ENCODE results near the gene PDZRN4. TPM values are rescaled to one million over a fixed set of nuclear protein-coding genes. Genes with fewer than 3 reads are reported as not detected.

Gene PDZRN4
- total RNA-seq, 4 donors from 2014 or later, result 0.54 to 2.9 (median 1.1) TPM

- no peak for DNase-seq
- H3K27me3 ChIP-seq, result no peaks in the 10 kb centered on the region
- no peak overlapping the region for H3K27ac ChIP-seq
- no peaks in the 10 kb centered on the region for H3K36me3 ChIP-seq
- no peak for TF ChIP-seq CTCF (IDR thresholded peaks at IDR 0.05)
- TF ChIP-seq POLR2A (IDR thresholded peaks at IDR 0.05), result no peak
- no peaks in the 10 kb centered on the region for H3K9me3 ChIP-seq
- intact Hi-C loops (cut with DNase I), result no loop called here
- H3K4me3 ChIP-seq (replicated peaks in 1 of 3), result no peak overlapping the region
- H3K4me1 ChIP-seq, result no peaks in the 10 kb centered on the region
Measured at GRCh38 chr12:41362931-41363330, 174.8 kb downstream of the PDZRN4 start.

- no peak for TF ChIP-seq POLR2A (IDR thresholded peaks at IDR 0.05)
- no peak for TF ChIP-seq CTCF (IDR thresholded peaks at IDR 0.05)
- DNase-seq, result no peak
- Histone ChIP-seq H3K36me3 (no peaks in the 10 kb centered on the region), H3K27me3 (no peaks in the 10 kb centered on the region), H3K27ac (no peak overlapping the region), H3K9me3 (no peaks in the 10 kb centered on the region), H3K4me1 (no peaks in the 10 kb centered on the region), H3K4me3 (replicated peaks in 1 of 3) (no peak overlapping the region)
- intact Hi-C loops (cut with DNase I), result no loop called here
- 91 to 93% methylated on average over 1 of the region's 1 CpG for WGBS, 2 donors
Measured at GRCh38 chr12:41364211-41364610, 176.1 kb downstream of the PDZRN4 start.

- no peak overlapping the region for H3K27ac ChIP-seq
- no peaks in the 10 kb centered on the region for H3K4me1 ChIP-seq
- intact Hi-C loops (cut with DNase I), result no loop called here
- H3K36me3 ChIP-seq, result no peaks in the 10 kb centered on the region
- H3K4me3 ChIP-seq (replicated peaks in 1 of 3), result no peak overlapping the region
- no peak for DNase-seq
- no peaks in the 10 kb centered on the region for H3K9me3 ChIP-seq
- WGBS, 2 donors, result 3 to 9% methylated on average over 2 of the region's 2 CpGs
- TF ChIP-seq CTCF (IDR thresholded peaks at IDR 0.05) (no peak), POLR2A (IDR thresholded peaks at IDR 0.05) (no peak)
- no peaks in the 10 kb centered on the region for H3K27me3 ChIP-seq
Measured at GRCh38 chr12:41365653-41366171, 177.6 kb downstream of the PDZRN4 start.

GRCh38 chr12:41367726-41368405 is 179.7 kb downstream of the PDZRN4 start:
- no peak overlapping the region for H3K27ac ChIP-seq
- intact Hi-C loops (cut with DNase I), result no loop called here
- 86% methylated on average over 4 of the region's 4 CpGs for WGBS, 2 donors
- H3K4me3 ChIP-seq (replicated peaks in 1 of 3), result no peak overlapping the region
- no peak for TF ChIP-seq CTCF (IDR thresholded peaks at IDR 0.05)
- no peak for TF ChIP-seq POLR2A (IDR thresholded peaks at IDR 0.05)
- no peak for DNase-seq
- H3K36me3 ChIP-seq, result no peaks in the 10 kb centered on the region
- H3K27me3 ChIP-seq, result no peaks in the 10 kb centered on the region
- no peaks in the 10 kb centered on the region for H3K4me1 ChIP-seq
- no peaks in the 10 kb centered on the region for H3K9me3 ChIP-seq

GRCh38 chr12:41380878-41381277 is 192.8 kb downstream of the PDZRN4 start:
- no peaks in the 10 kb centered on the region for H3K4me1 ChIP-seq
- H3K27me3 ChIP-seq, result no peaks in the 10 kb centered on the region
- intact Hi-C loops (cut with DNase I), result no loop called here
- TF ChIP-seq CTCF (IDR thresholded peaks at IDR 0.05), result no peak
- no peak for TF ChIP-seq POLR2A (IDR thresholded peaks at IDR 0.05)
- no peak overlapping the region for H3K27ac ChIP-seq
- H3K36me3 ChIP-seq, result no peaks in the 10 kb centered on the region
- DNase-seq, result no peak
- no peak overlapping the region for H3K4me3 ChIP-seq (replicated peaks in 1 of 3)
- H3K9me3 ChIP-seq, result no peaks in the 10 kb centered on the region

Data from thyroid gland (tissue), 4 donors.